ENCODE measurements around the gene FAM217B.
"Not testable (repeated sequence)": the region's sequence is repeated elsewhere in the genome, so short reads cannot be mapped to it uniquely, and the experiment has no call there.

Gene FAM217B

DNA sequence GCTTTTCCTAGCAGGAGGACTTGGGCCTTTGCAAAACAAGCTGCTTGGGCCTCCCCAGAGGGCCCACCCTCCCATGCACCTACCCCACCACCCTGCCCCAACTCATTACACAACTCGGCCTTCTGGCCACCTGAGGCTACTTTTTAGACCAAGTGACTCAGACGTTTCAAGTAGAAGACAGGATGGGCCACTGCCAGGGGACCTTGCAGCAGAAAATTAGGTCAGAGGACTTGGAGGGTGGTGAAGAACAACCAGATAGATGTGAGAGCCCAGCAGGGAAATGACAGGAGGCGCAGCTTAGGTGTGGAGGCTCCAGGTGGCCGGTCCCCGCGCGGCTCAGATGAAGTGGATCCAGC lies 1.5 kb upstream of the FAM217B start:
- DNase-seq (ENCODE audit: low spot score) = no peak

DNA sequence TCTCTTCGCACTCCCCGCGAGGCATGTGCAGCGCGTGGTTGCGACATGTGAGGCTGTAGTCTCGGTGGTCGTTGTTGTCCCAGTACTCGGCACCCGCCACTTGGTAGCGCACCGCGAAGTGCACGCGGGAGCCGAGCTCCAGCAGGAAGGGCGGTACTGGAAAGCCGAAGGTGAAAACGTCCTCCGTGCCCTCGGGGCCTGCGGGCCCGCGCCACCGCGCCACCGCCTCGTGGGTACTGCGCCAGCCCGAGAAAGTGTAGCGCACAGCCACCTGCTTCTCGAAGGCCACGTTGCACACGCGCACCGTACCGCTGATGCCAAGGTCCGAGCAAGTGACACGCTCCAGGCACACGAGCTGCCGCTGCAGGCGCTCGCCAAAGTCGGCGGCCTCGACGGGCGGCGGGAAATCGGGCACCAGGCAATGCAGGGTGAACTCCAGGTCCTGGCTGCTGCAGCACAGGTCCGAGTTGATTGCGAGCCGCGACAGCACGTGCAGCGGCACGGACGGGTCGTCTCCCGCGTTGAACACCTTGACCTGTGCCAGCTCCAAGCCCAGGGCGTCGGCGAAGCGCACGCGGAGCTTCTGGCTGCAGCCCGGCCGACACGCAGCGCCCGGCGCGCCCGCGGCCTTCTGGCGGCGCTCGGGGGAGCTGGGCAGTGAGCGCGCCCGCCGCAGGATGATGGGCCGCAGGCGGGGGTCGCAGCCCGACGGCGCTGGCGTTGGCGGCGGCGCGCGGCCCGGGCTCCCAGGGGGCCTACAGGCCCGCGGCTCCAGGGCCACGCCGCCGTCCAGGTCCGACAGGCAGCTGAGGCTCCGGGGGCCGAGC lies 924 bp upstream of the FAM217B start:
- DNase-seq (ENCODE audit: low spot score) = no peak

DNA sequence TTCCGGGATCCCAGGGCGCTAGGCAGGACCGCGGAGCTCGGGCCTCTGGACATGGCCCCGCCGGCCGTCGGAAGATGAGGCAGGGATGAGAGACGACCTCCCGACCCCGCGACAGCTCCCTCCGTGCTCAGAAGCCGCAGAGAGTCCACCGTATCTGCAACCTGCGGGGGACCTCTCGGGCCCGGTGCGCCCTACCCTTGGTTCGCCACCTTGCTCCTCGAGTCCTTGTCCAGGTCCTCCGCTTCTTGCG lies 385 bp upstream of the FAM217B start:
- no peak for DNase-seq (ENCODE audit: low spot score)

DNA sequence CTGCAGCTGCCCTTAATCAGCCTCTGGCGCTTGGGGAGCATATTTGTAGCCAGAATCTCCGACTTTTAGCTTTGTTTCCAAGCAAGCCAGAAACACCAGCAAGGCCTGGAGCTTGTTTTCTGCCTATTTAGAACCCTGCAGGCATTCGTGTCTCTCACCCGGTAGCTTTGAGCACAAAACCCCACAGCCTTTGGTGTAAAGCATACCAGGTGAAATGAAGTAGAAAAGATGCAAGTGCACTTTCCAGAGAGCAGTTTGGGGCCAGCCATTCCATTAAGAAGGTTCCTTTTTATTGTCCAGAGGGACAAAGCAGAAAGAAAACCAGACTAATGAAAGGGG lies 736 bp downstream of the FAM217B start:
- DNase-seq (ENCODE audit: low spot score) = no peak

DNA sequence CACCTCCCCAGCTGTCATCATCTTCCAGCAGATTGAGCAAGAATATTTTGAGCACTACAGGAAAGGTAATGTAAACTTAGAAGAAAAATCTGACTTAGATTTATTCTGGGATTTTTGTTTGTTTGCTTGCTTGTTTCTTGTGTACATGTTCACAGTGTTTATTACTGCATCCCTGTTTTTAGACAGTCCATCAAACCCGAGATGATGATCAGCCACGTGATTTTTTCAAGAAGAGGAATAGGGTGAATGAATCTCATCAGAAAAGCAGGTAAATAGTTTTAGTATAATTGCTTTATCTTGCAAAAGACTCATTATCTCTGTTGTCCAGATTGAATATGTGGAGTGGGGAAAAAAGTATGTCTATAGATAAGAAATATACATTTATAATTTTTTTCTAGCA lies 2.1 kb downstream of the FAM217B start:
- no peak for DNase-seq (ENCODE audit: low spot score)

DNA sequence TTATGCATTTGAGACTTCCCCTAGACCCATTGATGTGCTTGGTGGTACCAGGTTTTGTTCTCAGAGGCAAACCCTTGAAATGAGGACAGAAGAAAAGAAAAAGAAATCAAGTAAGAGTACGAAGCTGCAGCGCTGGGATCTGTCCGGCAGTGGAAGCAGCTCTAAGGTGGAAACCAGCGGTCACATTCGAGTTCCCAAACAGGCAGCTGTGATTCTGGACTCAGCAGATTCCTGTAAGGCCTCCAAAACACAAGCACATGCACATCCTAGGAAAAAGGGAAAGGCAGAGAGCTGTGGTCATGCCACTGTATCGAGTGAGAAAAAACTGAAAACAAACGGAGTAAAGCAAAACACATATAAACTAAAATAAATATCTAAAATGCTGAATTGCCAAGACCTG lies 4.5 kb downstream of the FAM217B start:
- DNase-seq (ENCODE audit: low spot score) = no peak

DNA sequence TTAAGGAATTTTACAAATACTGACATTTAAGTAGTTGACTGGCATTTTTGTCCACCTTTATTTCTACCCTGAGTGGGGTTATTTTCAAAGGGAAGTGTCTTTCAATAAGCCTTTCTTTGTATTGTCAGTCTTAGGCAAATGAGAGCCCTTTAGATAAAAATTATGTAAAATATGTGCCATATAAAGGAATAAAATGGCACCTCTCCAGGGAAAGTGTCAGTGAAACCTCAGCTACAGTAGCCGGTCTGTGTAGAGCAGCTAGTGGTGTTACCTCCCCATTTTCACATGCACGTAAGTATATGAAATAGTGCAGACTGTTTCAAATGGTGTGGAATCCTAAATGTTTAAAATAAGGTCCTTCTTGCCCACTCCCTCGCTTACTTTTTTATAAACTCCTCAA lies 5.0 kb downstream of the FAM217B start:
- no peak for DNase-seq (ENCODE audit: low spot score)

DNA sequence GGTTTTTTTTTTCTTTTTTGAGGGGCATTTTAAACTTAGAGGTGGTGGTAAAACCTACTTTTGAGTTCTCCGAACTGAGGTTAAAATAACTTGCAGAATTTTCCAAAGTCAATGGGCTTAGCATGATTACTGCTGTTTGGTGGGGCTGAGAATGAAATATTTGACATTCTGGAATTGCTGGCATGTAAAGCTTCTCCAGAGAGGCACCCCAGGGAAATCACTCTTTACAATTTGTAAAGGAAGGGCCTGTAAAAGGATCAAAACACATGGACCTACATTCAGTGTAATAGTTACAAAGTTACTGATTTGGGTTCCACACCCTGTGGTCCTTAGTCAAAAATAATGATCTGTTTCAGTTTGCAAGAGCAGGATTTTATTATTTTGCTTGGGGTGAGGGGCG lies 5.5 kb downstream of the FAM217B start:
- DNase-seq (ENCODE audit: low spot score) = no peak

DNA sequence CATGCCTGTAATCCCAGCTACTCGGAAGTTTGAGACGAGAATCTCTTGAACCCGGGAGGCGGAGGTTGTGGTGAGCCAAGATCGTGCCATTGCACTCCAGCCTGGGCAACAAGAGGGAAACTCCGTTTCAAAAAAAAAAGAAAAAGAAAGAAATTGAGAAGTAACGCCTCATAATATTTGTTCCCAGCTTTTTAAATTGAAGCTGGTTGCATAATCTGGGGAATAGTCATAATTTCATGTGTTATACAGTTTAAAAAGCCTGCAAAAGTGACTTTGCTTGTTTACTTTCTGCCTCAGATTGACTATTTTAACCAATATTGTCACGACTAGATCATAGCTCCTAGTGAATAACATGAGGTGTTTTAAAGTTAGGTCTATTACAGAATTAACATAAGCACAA lies 7.2 kb downstream of the FAM217B start:
- DNase-seq (ENCODE audit: low spot score) = no peak

DNA sequence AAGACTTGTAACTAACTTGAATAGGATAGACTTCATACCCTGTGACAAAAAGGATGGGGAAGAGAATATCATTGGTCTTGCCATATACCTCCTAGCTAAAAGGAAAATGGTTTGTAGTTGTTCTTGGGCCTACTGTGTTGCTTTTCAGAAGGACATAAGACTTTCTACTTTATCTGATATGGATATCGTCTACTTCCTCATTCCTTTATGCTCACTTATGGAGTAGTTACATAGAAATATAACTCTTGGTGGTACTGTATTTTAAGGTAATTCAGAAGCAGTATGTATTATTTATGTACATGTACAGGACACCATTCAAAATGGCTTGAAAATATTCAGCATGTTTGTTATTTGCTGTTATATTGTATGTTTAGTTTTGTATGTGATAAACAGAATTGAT lies 8.0 kb downstream of the FAM217B start:
- no peak for DNase-seq (ENCODE audit: low spot score)

DNA sequence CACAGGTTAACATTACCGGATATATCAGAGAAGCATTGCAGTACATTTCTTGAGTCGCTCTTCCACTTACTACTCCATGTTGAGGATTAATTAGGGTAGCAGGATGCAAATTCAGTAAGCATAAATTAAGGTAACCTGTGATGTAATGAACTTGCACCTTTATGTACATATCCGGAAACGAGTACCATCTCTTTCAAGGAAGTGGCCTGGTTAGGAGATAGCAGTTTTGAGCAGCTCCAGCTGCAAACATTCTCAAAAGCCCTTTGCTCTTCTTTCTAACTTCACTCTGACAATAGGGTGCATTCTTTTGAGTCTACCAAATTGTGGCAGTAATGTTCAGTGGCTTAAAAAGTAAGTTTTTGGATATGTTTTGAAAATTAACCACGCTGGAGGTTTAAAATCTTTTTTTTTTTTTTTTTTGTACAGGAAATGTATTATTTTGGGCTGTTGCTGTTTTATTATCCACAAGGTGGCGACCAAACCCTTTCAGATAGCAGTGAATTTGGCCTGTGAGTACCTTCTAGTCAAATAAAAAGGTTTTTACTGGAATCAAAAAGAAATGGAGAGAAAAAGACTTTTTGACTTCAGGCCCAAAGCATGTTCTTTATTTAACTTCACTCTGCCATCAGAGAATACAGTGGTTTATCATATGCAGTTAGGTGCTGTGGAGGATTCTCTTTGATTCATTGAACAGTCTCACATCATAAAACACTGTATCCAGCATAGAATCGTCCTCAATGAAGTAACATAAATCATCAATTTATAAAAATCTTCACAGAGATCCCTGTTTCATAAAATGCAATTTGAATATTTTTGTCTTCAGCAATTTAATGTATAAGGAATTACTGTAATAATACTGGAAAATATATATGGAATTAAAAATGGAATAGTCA lies 8.9 kb downstream of the FAM217B start:
- peak; percentile 19 for DNase-seq (ENCODE audit: low spot score)

DNA sequence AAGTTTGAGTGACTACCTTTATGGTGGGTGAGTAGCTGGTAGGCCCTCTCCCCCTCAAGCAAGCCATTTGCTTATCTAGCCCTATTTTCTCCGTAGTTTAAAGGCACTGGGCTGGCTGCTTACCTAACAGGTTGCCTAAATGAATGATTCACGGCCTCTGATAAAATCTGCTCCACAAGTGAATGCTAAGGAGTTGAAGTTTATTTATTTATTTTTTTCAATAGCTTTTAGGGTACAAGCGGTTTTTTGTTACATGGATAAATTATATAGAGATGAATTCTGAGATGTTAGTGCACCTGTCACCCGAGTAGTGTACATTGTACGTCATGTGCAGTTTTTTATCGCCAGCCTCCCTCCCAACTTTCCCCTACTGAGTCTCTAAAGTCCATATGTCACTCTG lies 9.7 kb downstream of the FAM217B start:
- DNase-seq (ENCODE audit: low spot score) = no peak

DNA sequence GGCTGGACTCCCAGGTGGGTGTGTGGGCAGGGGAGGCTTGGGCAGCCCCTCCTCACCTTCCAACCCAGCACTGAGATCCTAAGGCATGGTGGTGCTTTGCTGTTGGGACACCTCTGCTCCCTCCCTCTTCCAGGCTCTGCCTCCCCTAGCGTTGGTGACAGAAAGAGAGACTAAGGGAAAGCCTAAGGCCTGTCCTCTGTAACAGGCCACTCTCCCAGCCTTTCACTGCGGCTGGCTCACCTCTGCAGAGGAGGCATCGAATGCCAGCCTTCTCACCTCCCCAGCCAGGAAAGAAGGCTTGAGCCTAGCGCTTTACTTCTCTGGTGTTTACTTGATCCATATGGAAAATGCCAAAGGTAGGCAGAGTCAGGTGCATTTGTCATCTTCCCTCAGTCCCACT lies 14.5 kb downstream of the FAM217B start:
- no peak for DNase-seq (ENCODE audit: low spot score)

DNA sequence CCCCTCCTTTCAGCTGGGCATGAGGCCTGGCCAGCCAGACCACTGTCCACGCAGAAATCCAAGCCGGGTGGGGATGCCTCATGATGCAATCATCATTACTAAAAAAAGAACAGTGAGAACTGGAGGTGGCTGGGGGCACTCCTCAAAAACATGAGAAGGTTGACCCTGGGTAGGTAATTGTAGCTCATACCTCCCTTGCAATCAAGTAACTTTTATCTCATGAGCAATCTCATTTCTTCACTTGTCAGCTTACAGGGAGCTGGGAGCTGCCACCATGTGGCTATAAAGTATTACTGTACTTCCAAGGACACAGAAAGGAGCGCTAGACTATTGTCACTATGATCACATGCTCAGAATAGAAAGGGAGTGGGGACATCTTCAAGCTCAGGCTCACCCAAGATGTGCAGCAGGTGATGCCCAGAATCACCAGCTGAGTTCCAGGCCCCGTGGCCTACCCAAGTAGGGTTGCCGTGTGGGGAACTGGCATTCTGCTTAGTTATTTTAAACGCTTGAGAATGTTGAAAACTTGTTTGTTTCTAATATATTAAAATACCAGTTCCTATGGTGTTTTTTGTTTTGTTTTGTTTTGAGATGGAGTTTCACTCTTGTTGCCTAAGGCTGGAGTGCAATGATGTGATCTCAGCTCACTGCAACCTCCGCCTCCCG lies 15.1 kb downstream of the FAM217B start:
- DNase-seq (ENCODE audit: low spot score) = no peak

DNA sequence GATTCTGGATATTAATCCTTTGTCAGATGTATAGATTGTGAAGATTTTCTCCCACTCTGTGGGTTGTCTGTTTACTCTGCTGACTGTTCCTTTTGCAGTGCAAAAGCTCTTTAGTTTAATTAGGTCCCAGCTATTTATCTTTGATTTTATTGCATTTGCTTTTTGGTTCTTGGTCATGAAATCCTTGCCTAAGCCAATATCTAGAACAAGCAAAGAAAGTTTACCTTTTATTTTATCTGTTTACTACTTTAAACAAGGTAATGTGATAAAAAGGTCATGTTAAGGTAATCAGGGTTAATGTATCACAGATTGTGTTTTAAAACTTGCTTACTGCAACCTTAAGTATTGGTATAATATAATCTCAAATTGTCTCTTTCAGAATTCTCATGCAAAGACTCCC lies 17.4 kb downstream of the FAM217B start:
- not testable (repeated sequence) for DNase-seq (ENCODE audit: low spot score)

DNA sequence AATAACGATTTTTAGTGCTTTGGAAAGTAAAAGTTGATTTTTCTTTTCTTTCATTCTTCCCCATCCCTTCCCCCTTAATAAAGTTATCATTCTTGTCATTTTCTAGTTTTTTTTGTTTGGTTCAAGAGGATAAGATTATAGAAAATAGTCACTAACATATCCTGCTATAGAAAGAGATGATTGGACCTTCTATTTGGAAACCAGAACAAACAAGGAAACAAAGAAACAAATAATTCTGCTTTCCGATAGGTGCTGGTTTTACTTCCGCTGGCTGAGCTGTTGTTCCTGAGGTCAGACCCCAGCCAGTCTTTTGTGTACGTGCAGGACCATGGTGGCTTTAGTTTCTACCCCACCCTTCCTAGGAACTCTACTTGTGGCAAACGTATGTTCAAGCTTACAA lies 17.9 kb downstream of the FAM217B start, which contains the start of gene CDH26:
Gene CDH26 (plus strand): TSS at position 301 of the 400 bp plus-strand sequence. CDS start 304 bp downstream, outside the sequence.
- DNase-seq (ENCODE audit: low spot score) = no peak

DNA sequence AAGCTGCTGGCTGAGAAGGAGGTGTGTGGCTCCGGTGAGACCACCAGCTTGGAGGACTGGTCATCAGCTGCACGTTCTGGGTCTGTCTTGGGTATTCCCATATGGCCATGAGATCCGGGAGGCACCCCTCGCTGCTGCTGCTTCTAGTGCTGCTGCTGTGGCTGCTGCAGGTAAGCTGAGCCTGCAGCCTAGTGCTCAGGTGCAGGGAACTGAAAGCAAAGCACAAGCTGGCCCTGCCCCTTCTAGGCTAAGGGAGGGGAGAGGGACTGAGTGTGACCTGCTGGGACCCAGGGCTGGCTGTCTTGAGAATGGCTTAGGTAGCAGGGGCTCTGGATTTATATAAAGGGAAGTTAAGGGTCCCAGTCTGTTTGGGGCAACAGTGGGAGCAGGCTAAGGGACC lies 18.4 kb downstream of the FAM217B start:
- no peak for DNase-seq (ENCODE audit: low spot score)

DNA sequence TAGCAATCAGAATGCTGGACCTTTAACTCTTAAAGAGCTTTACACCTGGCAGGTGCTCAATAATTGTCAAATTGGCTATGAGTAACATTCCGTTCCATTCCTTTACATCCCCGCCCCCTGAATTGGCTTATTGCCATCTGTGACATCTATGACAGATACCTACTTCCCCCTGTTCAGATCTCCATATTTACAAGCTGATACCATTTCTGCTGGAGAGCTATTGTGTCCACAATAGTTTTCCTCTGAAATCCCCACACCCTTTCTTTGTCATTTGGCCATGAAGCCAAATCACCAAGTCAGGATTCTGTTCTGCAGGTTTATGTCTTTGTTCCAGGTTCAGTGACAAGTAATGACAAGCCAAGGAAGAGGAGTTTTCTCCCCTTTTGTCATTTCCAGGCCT lies 21.2 kb downstream of the FAM217B start:
- no peak for DNase-seq (ENCODE audit: low spot score)

DNA sequence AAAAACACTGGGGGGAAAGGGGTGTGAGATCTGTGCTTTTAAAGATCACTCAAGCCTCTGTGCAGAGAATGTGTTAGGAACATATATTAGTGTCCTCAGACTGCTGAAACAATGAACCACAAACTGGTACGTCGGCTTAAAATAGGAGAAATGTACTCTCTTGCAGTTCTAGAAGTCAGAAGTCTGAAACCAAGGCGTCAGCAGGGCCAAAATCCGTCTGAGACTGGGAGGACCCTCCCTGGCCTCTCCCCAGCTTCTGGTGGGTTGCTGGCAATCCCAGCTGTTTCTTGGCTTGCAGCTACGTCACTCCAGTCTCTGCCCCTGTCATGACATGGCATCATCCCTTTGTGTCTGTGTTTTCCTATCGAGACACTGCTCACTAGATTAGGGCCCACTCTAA lies 22.0 kb downstream of the FAM217B start:
- DNase-seq (ENCODE audit: low spot score) = no peak

DNA sequence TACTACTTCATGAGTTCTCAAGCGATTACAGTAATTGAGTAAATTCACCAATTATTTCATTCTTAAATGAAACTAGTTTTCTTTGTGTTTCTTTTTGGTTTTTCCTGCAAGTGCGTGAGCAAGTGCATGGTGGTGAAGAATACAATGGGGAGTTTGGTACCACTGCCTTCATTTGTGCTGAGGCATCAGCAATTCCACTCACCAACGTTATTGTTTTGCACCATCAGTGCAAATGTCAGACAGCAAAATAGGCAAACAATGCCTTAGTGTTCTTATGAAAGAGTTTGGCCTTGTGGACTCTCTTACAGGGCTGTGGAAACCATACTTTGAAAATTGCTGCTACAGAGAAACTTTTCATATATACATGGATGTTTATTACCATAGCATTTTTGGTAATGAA lies 26.2 kb downstream of the FAM217B start:
- no peak for DNase-seq (ENCODE audit: low spot score)

DNA sequence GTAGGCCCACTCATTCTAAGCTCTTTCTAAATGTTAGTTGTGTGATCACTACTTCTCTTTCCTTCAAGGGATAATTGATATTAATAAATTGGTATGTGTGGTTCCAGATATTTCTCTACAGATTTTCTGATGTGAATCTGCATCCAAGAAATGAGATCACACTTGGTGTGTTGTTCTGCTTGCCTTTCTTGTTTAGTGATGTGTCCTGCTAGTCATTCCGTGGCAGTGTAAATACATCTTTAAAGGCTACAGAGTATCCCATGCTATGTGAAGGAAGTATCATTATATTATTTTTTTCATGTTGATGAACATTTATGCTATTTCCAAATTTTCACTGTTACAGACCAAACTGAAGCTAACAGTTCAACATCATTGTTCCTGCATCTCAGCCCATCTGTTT lies 31.2 kb downstream of the FAM217B start:
- no peak for DNase-seq (ENCODE audit: low spot score)

DNA sequence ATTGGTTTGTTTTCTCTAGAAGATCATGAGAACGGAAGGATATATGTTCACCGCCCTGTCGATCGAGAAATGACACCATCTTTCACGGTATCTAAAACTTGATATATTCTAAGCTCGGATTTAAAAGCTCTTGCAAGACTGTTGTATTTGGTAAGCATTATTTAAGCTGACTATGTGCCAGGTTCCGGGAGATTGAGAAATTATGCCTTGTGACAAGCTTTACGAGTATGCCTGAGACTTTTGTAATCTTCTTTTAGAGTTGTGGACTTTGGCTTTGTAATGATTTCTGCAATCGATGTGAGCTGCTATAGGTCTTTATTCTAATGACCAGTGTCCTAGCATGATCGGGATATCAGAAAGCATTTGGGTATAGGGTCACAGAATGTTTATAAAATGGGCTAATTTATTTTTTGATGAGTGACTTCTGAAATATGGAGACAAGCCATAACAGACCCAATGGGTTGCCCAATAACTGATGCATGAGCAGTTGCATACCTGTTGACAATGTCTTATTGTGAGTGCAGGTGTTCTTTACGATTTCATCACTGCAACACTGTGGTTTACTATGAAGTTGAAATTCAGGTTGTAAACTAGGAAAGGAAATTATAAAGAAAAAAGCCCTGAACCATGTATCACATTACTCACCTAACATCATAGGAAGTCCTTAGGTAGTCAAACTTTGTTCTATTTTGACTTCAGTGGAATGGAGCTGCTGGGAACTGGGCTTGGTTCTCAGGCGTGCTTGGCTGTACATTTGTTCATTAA lies 32.0 kb downstream of the FAM217B start:
- DNase-seq (ENCODE audit: low spot score) = no peak
